Measurements from ENCODE around the gene CC2D2A. TPM values are rescaled to one million over a fixed set of nuclear protein-coding genes. Genes with fewer than 3 reads are reported as not detected.

Gene CC2D2A
- total RNA-seq, 1 experiment from 2014 or later = 11.8 TPM

GRCh38 chr4:15556511-15557092 is 86.9 kb downstream of the CC2D2A start:
- CTCF ChIA-PET = no interaction called here
- H3K36me3 Mint-ChIP-seq (ENCODE audit: insufficient read depth, unreplicated experiment) = no peaks in the 10 kb centered on the region
- no peak overlapping the region for H3K27ac Mint-ChIP-seq (ENCODE audit: unreplicated experiment)
- H3K9me3 Mint-ChIP-seq (ENCODE audit: low read depth, unreplicated experiment) = no peaks in the 10 kb centered on the region
- TF ChIP-seq CTCF (IDR thresholded peaks at IDR 0.05; ENCODE audit: unreplicated experiment) = no peak
- no TSS peak for BruUV-seq (replicated peaks)
- H3K4me3 Mint-ChIP-seq (ENCODE audit: low read depth, unreplicated experiment) = no peak overlapping the region
- intact Hi-C loops (cut with micrococcal nuclease; ENCODE audit: unreplicated experiment) = no loop called here
- DNase-seq = no peak
- no peaks in the 10 kb centered on the region for H3K27me3 Mint-ChIP-seq (ENCODE audit: unreplicated experiment)
- peaks cover 27% of the 10 kb centered on the region for H3K4me1 Mint-ChIP-seq (ENCODE audit: low read depth, unreplicated experiment)

GRCh38 chr4:15557786-15558550 is 88.3 kb downstream of the CC2D2A start:
- H3K4me3 Mint-ChIP-seq (ENCODE audit: low read depth, unreplicated experiment) = no peak overlapping the region
- no peaks in the 10 kb centered on the region for H3K27me3 Mint-ChIP-seq (ENCODE audit: unreplicated experiment)
- peak; percentile 24 for DNase-seq
- no peak overlapping the region for H3K27ac Mint-ChIP-seq (ENCODE audit: unreplicated experiment)
- H3K36me3 Mint-ChIP-seq (ENCODE audit: insufficient read depth, unreplicated experiment) = no peaks in the 10 kb centered on the region
- H3K9me3 Mint-ChIP-seq (ENCODE audit: low read depth, unreplicated experiment) = no peaks in the 10 kb centered on the region
- no TSS peak for BruUV-seq (replicated peaks)
- TF ChIP-seq CTCF (IDR thresholded peaks at IDR 0.05; ENCODE audit: unreplicated experiment) = no peak
- intact Hi-C loops (cut with micrococcal nuclease; ENCODE audit: unreplicated experiment) = no loop called here
- H3K4me1 Mint-ChIP-seq (ENCODE audit: low read depth, unreplicated experiment) = peaks cover 13% of the 10 kb centered on the region
- CTCF ChIA-PET = interaction anchor here (1.4 kb wide), 1 partner anchor 79 kb away, joined by 3 read pairs; no protein-coding TSS in a partner anchor

- CTCF ChIA-PET = interaction anchor here (1.4 kb wide), 1 partner anchor 79 kb away, joined by 3 read pairs; no protein-coding TSS in a partner anchor
- H3K27me3 Mint-ChIP-seq (ENCODE audit: unreplicated experiment) = no peaks in the 10 kb centered on the region
- no peak for DNase-seq
- no peak overlapping the region for H3K4me3 Mint-ChIP-seq (ENCODE audit: low read depth, unreplicated experiment)
- H3K36me3 Mint-ChIP-seq (ENCODE audit: insufficient read depth, unreplicated experiment) = no peaks in the 10 kb centered on the region
- peaks cover 12% of the 10 kb centered on the region for H3K4me1 Mint-ChIP-seq (ENCODE audit: low read depth, unreplicated experiment)
- no peak for TF ChIP-seq CTCF (IDR thresholded peaks at IDR 0.05; ENCODE audit: unreplicated experiment)
- H3K9me3 Mint-ChIP-seq (ENCODE audit: low read depth, unreplicated experiment) = no peaks in the 10 kb centered on the region
- no TSS peak for BruUV-seq (replicated peaks)
- H3K27ac Mint-ChIP-seq (ENCODE audit: unreplicated experiment) = no peak overlapping the region
- intact Hi-C loops (cut with micrococcal nuclease; ENCODE audit: unreplicated experiment) = no loop called here
Observed at GRCh38 chr4:15558561-15558960, 88.9 kb downstream of the CC2D2A start.

- Mint-ChIP-seq H3K9me3 (ENCODE audit: low read depth, unreplicated experiment) (no peaks in the 10 kb centered on the region), H3K4me1 (ENCODE audit: low read depth, unreplicated experiment) (peaks cover 12% of the 10 kb centered on the region), H3K4me3 (ENCODE audit: low read depth, unreplicated experiment) (no peak overlapping the region), H3K27ac (ENCODE audit: unreplicated experiment) (no peak overlapping the region), H3K27me3 (ENCODE audit: unreplicated experiment) (no peaks in the 10 kb centered on the region), H3K36me3 (ENCODE audit: insufficient read depth, unreplicated experiment) (peaks cover 5% of the 10 kb centered on the region)
- no peak for TF ChIP-seq CTCF (IDR thresholded peaks at IDR 0.05; ENCODE audit: unreplicated experiment)
- intact Hi-C loops (cut with micrococcal nuclease; ENCODE audit: unreplicated experiment) = no loop called here
- DNase-seq = no peak
- CTCF ChIA-PET = no interaction called here
- no TSS peak for BruUV-seq (replicated peaks)
Observed at GRCh38 chr4:15562114-15562513, 92.4 kb downstream of the CC2D2A start.

Measured in Calu3 (cell line).